Measurements from ENCODE around the gene ICA1. TPM values are rescaled to one million over a fixed set of nuclear protein-coding genes. Genes with fewer than 3 reads are reported as not detected.
"Not testable (repeated sequence)": the region's sequence is repeated elsewhere in the genome, so short reads cannot be mapped to it uniquely, and the experiment has no call there.

The ICA1 gene
- total RNA-seq, 4 donors from 2014 or later, result 9.7 to 61.8 (median 31.6) TPM

- no peak for TF ChIP-seq CTCF (IDR thresholded peaks at IDR 0.05)
- DNase-seq (ENCODE audit: low spot score), result no peak
- no peak for ATAC-seq (ENCODE audit: low FRiP score)
These were observed 7.3 kb downstream of the ICA1 start for GRCh38 chr7:8254667-8255066.

- TF ChIP-seq CTCF (IDR thresholded peaks at IDR 0.05), result no peak
- DNase-seq (ENCODE audit: low spot score) (no peak), ATAC-seq (ENCODE audit: low FRiP score) (no peak)
These were observed 7.8 kb downstream of the ICA1 start for GRCh38 chr7:8254215-8254614.

- ATAC-seq (ENCODE audit: low FRiP score) (no peak), DNase-seq (ENCODE audit: low spot score) (no peak)
- TF ChIP-seq CTCF (IDR thresholded peaks at IDR 0.05), result no peak
These were observed 10.8 kb downstream of the ICA1 start for GRCh38 chr7:8251195-8251594.

GRCh38 chr7:8250547-8250946 is 11.4 kb downstream of the ICA1 start:
- DNase-seq (ENCODE audit: low spot score) (no peak), ATAC-seq (ENCODE audit: low FRiP score) (no peak)
- TF ChIP-seq CTCF (IDR thresholded peaks at IDR 0.05), result no peak

- no peak for DNase-seq (ENCODE audit: low spot score)
- ATAC-seq (ENCODE audit: low FRiP score), result no peak
- TF ChIP-seq CTCF (IDR thresholded peaks at IDR 0.05), result no peak
These were observed 12.8 kb downstream of the ICA1 start for GRCh38 chr7:8249121-8249520.

- TF ChIP-seq CTCF (IDR thresholded peaks at IDR 0.05), result no peak
- no peak for ATAC-seq (ENCODE audit: low FRiP score)
- DNase-seq (ENCODE audit: low spot score), result no peak
These were observed 15.9 kb downstream of the ICA1 start for GRCh38 chr7:8246020-8246419.

GRCh38 chr7:8245032-8245431 is 16.9 kb downstream of the ICA1 start:
- not testable (repeated sequence) for ATAC-seq (ENCODE audit: low FRiP score); DNase-seq (ENCODE audit: low spot score)

GRCh38 chr7:8243059-8243458 is 18.9 kb downstream of the ICA1 start:
- not testable (repeated sequence) for DNase-seq (ENCODE audit: low spot score); ATAC-seq (ENCODE audit: low FRiP score)

DNA sequence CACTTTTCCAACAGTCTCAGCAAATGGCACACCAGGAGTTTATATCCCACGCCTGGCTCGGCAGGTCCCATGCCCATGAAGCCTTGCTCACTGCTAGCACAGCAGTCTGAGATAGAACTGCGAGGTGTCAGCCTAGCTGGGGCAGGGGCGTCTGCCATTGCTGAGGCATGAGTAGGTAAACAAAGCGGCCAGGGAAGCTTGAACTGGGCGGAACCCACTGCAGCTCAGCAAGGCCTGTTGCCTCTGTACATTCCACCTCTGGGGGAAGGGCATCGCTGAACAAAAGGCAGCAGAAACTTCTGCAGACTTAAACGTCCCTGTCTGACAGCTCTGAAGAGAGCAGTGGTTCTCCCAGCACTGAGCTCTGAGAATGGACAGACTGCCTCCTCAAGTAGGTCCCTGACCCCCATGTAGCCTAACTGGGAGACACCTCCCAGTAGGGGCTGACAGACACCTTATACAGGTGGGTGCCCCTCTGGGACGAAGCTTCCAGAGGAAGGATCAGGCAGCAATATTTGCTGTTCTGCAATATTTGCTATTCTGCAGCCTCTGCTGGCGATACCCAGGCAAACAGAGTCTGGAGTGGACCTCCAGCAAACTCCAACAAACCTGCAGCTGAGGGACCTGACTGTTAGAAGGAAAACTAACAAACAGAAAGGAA is 22.1 kb downstream of the ICA1 start:
- not testable (repeated sequence) for DNase-seq (ENCODE audit: low spot score); ATAC-seq (ENCODE audit: low FRiP score)

Measured in omental fat pad (tissue), 4 donors.